HG02981 (cell line): ENCODE data around the gene ARHGEF38.

Experiments used
- ATAC-seq: cut with Tn5 transposase; IDR thresholded peaks from one replicate; pipeline ENCODE4 v1.9.1; 2021; ENCODE audit warnings: mild to moderate bottlenecking, moderate library complexity; ENCODE audit not compliant: unreplicated experiment

ARHGEF38 gene

GRCh38 chr4:105558277-105558676 lies 5.9 kb downstream of the ARHGEF38 start:
- no peak for ATAC-seq

- no peak for ATAC-seq
Measured at GRCh38 chr4:105560421-105560848, 8.0 kb downstream of the ARHGEF38 start.

- no peak for ATAC-seq
Measured at GRCh38 chr4:105563352-105563751, 10.9 kb downstream of the ARHGEF38 start.

GRCh38 chr4:105568584-105568983 lies 16.2 kb downstream of the ARHGEF38 start:
- no peak for ATAC-seq

GRCh38 chr4:105569057-105569865 lies 16.8 kb downstream of the ARHGEF38 start:
- ATAC-seq, result no peak

GRCh38 chr4:105569866-105570236 lies 17.4 kb downstream of the ARHGEF38 start:
- ATAC-seq, result no peak

GRCh38 chr4:105572296-105572695 lies 19.9 kb downstream of the ARHGEF38 start:
- ATAC-seq, result no peak

- no peak for ATAC-seq
Measured at GRCh38 chr4:105586638-105587328, 34.4 kb downstream of the ARHGEF38 start.

GRCh38 chr4:105587841-105588240 lies 35.4 kb downstream of the ARHGEF38 start:
- no peak for ATAC-seq

- no peak for ATAC-seq
Measured at GRCh38 chr4:105588252-105588651, 35.8 kb downstream of the ARHGEF38 start.

GRCh38 chr4:105591573-105591972 lies 39.2 kb downstream of the ARHGEF38 start:
- ATAC-seq, result no peak

GRCh38 chr4:105594099-105595010 lies 41.9 kb downstream of the ARHGEF38 start:
- peak; percentile 90 for ATAC-seq

- no peak for ATAC-seq
Measured at GRCh38 chr4:105596684-105597083, 44.3 kb downstream of the ARHGEF38 start.

GRCh38 chr4:105598052-105598451 lies 45.6 kb downstream of the ARHGEF38 start:
- no peak for ATAC-seq

GRCh38 chr4:105598787-105599186 lies 46.4 kb downstream of the ARHGEF38 start:
- ATAC-seq, result no peak

GRCh38 chr4:105599482-105599881 lies 47.1 kb downstream of the ARHGEF38 start:
- ATAC-seq, result no peak

GRCh38 chr4:105599932-105600655 lies 47.7 kb downstream of the ARHGEF38 start:
- no peak for ATAC-seq

GRCh38 chr4:105600951-105601350 lies 48.5 kb downstream of the ARHGEF38 start:
- ATAC-seq, result no peak

- no peak for ATAC-seq
Measured at GRCh38 chr4:105601406-105601805, 49.0 kb downstream of the ARHGEF38 start.

GRCh38 chr4:105603158-105603557 lies 50.7 kb downstream of the ARHGEF38 start:
- ATAC-seq, result no peak

- ATAC-seq, result no peak
Measured at GRCh38 chr4:105605493-105605892, 53.1 kb downstream of the ARHGEF38 start.
